HepG2 (cell line): Measurements from ENCODE around the gene RPTOR. TPM values are rescaled to one million over a fixed set of nuclear protein-coding genes. Genes with fewer than 3 reads are reported as not detected.

Experiments
- ATAC-seq: fragments of 200-7000 bp; cut with Tn5 transposase; 3 replicates; pipeline ENCODE4 v1.9.1; 2020; ENCODE audit warnings: mild to moderate bottlenecking, moderate library complexity
- BruUV-seq: library from RNA; stranded (reverse); fragments of 400-500 nt; replicated peaks from 2 replicates; lab custom pipeline; 2021; lab: Mats Ljungman, UMichigan
- CTCF ChIA-PET: fragments of 300-600 bp; formaldehyde crosslinking; extraction: SDS; loops from one replicate; lab custom pipeline; 2021; ENCODE audit warnings: low total read pairs, inconsistent platforms, low intra/inter-chr PET ratio; lab: Yijun Ruan, JAX
- POLR2A ChIA-PET: fragments of 350-600 bp; sonication (Branson Sonifier 250); formaldehyde crosslinking; loops from one replicate; lab custom pipeline; 2020; ENCODE audit warnings: antibody characterized with exemption, inconsistent platforms; lab: Yijun Ruan, JAX
- DNase-seq: peaks from one replicate; pipeline ENCODE4 v3.0.0-alpha.2; 2015; ENCODE audit warnings: low spot score
- FAIRE-seq: peaks from 3 replicates; lab custom pipeline; 2011; peaks lifted over from hg19 to GRCh38; lab: Jason Lieb, UNC
- H2AFZ ChIP-seq: one replicate; pipeline ENCODE4 v1.6.1; 2011; ENCODE audit warnings: low read length, inconsistent platforms
- H3K27ac ChIP-seq: fragments of 300-600 bp; 3 replicates; pipeline ENCODE4 v1.8.0; 2011; ENCODE audit warnings: mixed run types, mild to moderate bottlenecking, mixed read lengths, low read length, inconsistent platforms; ENCODE audit not compliant: insufficient read depth; ENCODE audit errors: extremely low read length
- H3K27me3 ChIP-seq, 2 experiments: fragments of 200-600 bp in 1 of 2; 2 replicates in 1 of 2; 3 replicates in 1 of 2; pipeline versions ENCODE4 v1.6.0 to v1.8.0; 2011; ENCODE audit warnings: low read length in 2 of 2, mild to moderate bottlenecking in 2 of 2, moderate library complexity in 2 of 2, inconsistent platforms in 1 of 2; ENCODE audit not compliant: insufficient read depth in 2 of 2, control insufficient read depth in 1 of 2
- H3K36me3 ChIP-seq, 2 experiments: fragments of 200-600 bp in 1 of 2; replicated peaks in 1 of 2; 2 replicates in 1 of 2; 3 replicates in 1 of 2; pipeline versions ENCODE4 v1.5.1 to v1.8.0; 2011; ENCODE audit warnings: low read length in 2 of 2, inconsistent platforms in 1 of 2; ENCODE audit not compliant: insufficient read depth in 2 of 2, control insufficient read depth in 1 of 2
- H3K4me1 ChIP-seq: 2 replicates; pipeline ENCODE4 v1.5.1; 2012; ENCODE audit warnings: low read length, inconsistent platforms; ENCODE audit not compliant: insufficient read depth
- H3K4me2 ChIP-seq: 2 replicates; pipeline ENCODE4 v1.6.0; 2011; ENCODE audit warnings: low read depth, low read length, inconsistent platforms
- H3K4me3 ChIP-seq, 3 experiments: fragments of 200-600 bp in 1 of 3; sonication (generic), shearing (Covaris generic) in 1 of 3; replicated peaks in 1 of 3; 2 replicates each; pipeline ENCODE4 v1.5.1; 2011 to 2016; ENCODE audit warnings: low read length in 3 of 3, inconsistent platforms in 2 of 3, low read depth in 2 of 3, mild to moderate bottlenecking in 2 of 3, control low read depth in 1 of 3, mixed read lengths in 1 of 3; ENCODE audit not compliant: insufficient read depth in 1 of 3
- H3K79me2 ChIP-seq: one replicate; pipeline ENCODE4 v1.6.1; 2011; ENCODE audit warnings: low read length, inconsistent platforms; ENCODE audit not compliant: insufficient read depth
- H3K9ac ChIP-seq: 2 replicates; pipeline ENCODE4 v1.6.0; 2011; ENCODE audit warnings: mild to moderate bottlenecking, low read depth, low read length, inconsistent platforms; ENCODE audit not compliant: insufficient read depth
- H3K9me3 ChIP-seq: 2 replicates; pipeline ENCODE4 v1.5.1; 2012; ENCODE audit warnings: mild to moderate bottlenecking, low read length
- H4K20me1 ChIP-seq: 2 replicates; pipeline ENCODE4 v1.6.0; 2011; ENCODE audit warnings: inconsistent platforms, mild to moderate bottlenecking, low read length, moderate library complexity; ENCODE audit not compliant: insufficient read depth
- E2F1 ChIP-seq: sonication (generic); formaldehyde crosslinking; IDR thresholded peaks from 2 replicates; pipeline ENCODE4 v1.5.0; 2020; ENCODE audit warnings: missing genetic modification reagents
- LCORL ChIP-seq, 2 experiments: fragments of 450-650 bp in 1 of 2; sonication (generic) in 1 of 2; formaldehyde crosslinking in 1 of 2; IDR thresholded peaks; 2 replicates each; pipeline versions ENCODE4 v1.5.0 to v1.6.1; 2017 to 2020; ENCODE audit warnings: antibody characterized with exemption in 1 of 2, missing genetic modification reagents in 1 of 2
- MNT ChIP-seq: fragments of 450-650 bp; IDR thresholded peaks from 2 replicates; pipeline ENCODE4 v1.6.1; 2016
- SKIL ChIP-seq: sonication (generic); formaldehyde crosslinking; IDR thresholded peaks from 2 replicates; pipeline ENCODE4 v1.8.0; 2022; ENCODE audit warnings: missing genetic modification reagents, mild to moderate bottlenecking, moderate library complexity, borderline replicate concordance
- ZBTB33 ChIP-seq: sonication (generic); formaldehyde crosslinking; IDR thresholded peaks from 2 replicates; pipeline ENCODE4 v1.4.0; 2020; ENCODE audit warnings: missing genetic modification reagents
- ZGPAT ChIP-seq: IDR thresholded peaks from 2 replicates; pipeline ENCODE4 v1.6.1; 2016; ENCODE audit warnings: mild to moderate bottlenecking
- ZNF446 ChIP-seq: sonication (generic); formaldehyde crosslinking; IDR thresholded peaks from 2 replicates; pipeline ENCODE4 v1.5.0; 2020; ENCODE audit warnings: mild to moderate bottlenecking, missing genetic modification reagents
- WGBS: methylation state at CpG from one replicate; pipeline ENCODE4 v1.1.6; 2017; ENCODE audit warnings: low lambda C conversion rate; 5-methylcytosine and 5-hydroxymethylcytosine counted together
- in situ Hi-C: cut with HindIII; loops from 2 replicates; pipeline ENCODE4 v1.10.0; 2017; ENCODE audit warnings: low pct_unique_long_range_greater_than_20kb; ENCODE audit not compliant: extremely low pct_ligation_motif_present
- intact Hi-C: fragments of 100-400 bp; cut with micrococcal nuclease; formaldehyde crosslinking; loops from one replicate; pipeline ENCODE4 v1.10.0; 2022; ENCODE audit not compliant: unreplicated experiment
- polyA plus RNA-seq, 8 experiments: library from polyadenylated mRNA; depleted of rRNA in 3 of 8; stranded (reverse) in 7 of 8; unstranded in 1 of 8; fragments of >200 nt; fragmentation: Illumina TruSeq in 4 of 8; extraction: Trizol in 4 of 8; gene quantifications; 2 replicates each; pipeline versions ENCODE4 v1.2.1 to v1.2.3, GENCODE V29; 2011 to 2016; ENCODE audit warnings: low read depth in 4 of 8, missing spikeins in 1 of 8, mixed read lengths in 1 of 8; ENCODE audit not compliant: insufficient read depth in 1 of 8
- total RNA-seq, 5 experiments: library from RNA; depleted of rRNA; stranded (reverse); fragments of >200 nt; fragmentation: Illumina TruSeq; extraction: Trizol; gene quantifications; 2 replicates each; pipeline ENCODE4 v1.2.3, GENCODE V29; 2016; ENCODE audit warnings: low read depth in 1 of 5

RPTOR gene
- total and polyA plus RNA-seq, 2 of the 13 experiments (the other 11 are each of a cell fraction or from before 2014, with no cell fraction given): 6.6 to 25.3 TPM

GRCh38 chr17:80633207-80633606, 88.6 kb downstream of the RPTOR start:
- no peak for FAIRE-seq
- ChIA-PET POLR2A (no interaction called here), CTCF (interaction anchor here (1.1 kb wide), 1 partner anchor 58 kb away, joined by 3 read pairs; no protein-coding TSS in a partner anchor)
- no peak overlapping the region for H3K27ac ChIP-seq
- no peak overlapping the region for H3K9ac ChIP-seq
- peaks cover 14% of the 10 kb centered on the region; the same call in 1 of the 2 replicates for H4K20me1 ChIP-seq
- peaks cover 51% of the 10 kb centered on the region for H3K4me1 ChIP-seq
- ATAC-seq: no peak
- H2AFZ ChIP-seq: no peak overlapping the region
- peaks cover 5% of the 10 kb centered on the region in 2 experiments; a peak in 4 of 5 replicates for H3K36me3 ChIP-seq
- intact Hi-C loops (no loop called here), in situ Hi-C loops (no loop called here)
- peaks cover 21% of the 10 kb centered on the region; the same call in 1 of the 2 replicates for H3K9me3 ChIP-seq
- DNase-seq: no peak
- 96% methylated on average over 19 of the region's 19 CpGs for WGBS
- no peak overlapping the region for H3K4me2 ChIP-seq
- H3K27me3 ChIP-seq: no peaks in the 10 kb centered on the region
- TF ChIP-seq ZBTB33 (CRISPR knock-in tag) (peak; percentile 94), ZGPAT (no peak)
- no peak overlapping the region for H3K4me3 ChIP-seq
- peaks cover 67% of the 10 kb centered on the region for H3K79me2 ChIP-seq
- no TSS peak for BruUV-seq

GRCh38 chr17:80633994-80634566, 89.4 kb downstream of the RPTOR start:
- Histone ChIP-seq H3K79me2 (peaks cover 67% of the 10 kb centered on the region), H3K27ac (no peak overlapping the region), H3K4me3 (no peak overlapping the region), H3K4me1 (peaks cover 43% of the 10 kb centered on the region), H3K36me3 (peaks cover 5% of the 10 kb centered on the region in 2 experiments; a peak in 4 of 5 replicates), H3K9ac (no peak overlapping the region), H3K9me3 (peaks cover 14% of the 10 kb centered on the region; the same call in 1 of the 2 replicates), H3K27me3 (no peaks in the 10 kb centered on the region), H2AFZ (no peak overlapping the region), H4K20me1 (peaks cover 14% of the 10 kb centered on the region; the same call in 1 of the 2 replicates), H3K4me2 (no peak overlapping the region)
- intact Hi-C loops (no loop called here), in situ Hi-C loops (no loop called here)
- WGBS: 97% methylated on average over 24 of the region's 24 CpGs
- DNase-seq (no peak), FAIRE-seq (peak; percentile 28), ATAC-seq (no peak)
- no TSS peak for BruUV-seq
- CTCF ChIA-PET: no interaction called here
- POLR2A ChIA-PET: no interaction called here
- TF ChIP-seq ZNF446 (no peak), E2F1 (CRISPR knock-in tag) (no peak), LCORL (IDR thresholded peaks at IDR 0.05) (no peak), LCORL (CRISPR knock-in tag; IDR thresholded peaks at IDR 0.05) (no peak), MNT (no peak), SKIL (peak; percentile 51)
